DND-41 (cell line): ENCODE measurements around the gene SMIM5.

Source experiments
- ATAC-seq: fragments of 200-7000 bp; cut with Tn5 transposase; 3 replicates; pipeline ENCODE4 v1.9.1; 2021; ENCODE audit warnings: low read depth; ENCODE audit not compliant: insufficient read depth
- DNase-seq: peaks from one replicate; pipeline ENCODE4 v3.0.0-alpha.2; 2020
- H2AFZ ChIP-seq: 2 replicates; pipeline ENCODE4 v1.6.0; 2012; ENCODE audit warnings: low read depth, low read length
- H3K27ac ChIP-seq: 2 replicates; pipeline ENCODE4 v1.5.1; 2012; ENCODE audit warnings: low read length, inconsistent platforms
- H3K27me3 ChIP-seq: fragments of 200-600 bp; sonication (generic); 2 replicates; pipeline ENCODE4 v1.6.0; 2012; ENCODE audit warnings: low read length, mild to moderate bottlenecking, inconsistent platforms; ENCODE audit not compliant: insufficient read depth, poor library complexity
- H3K36me3 ChIP-seq: 2 replicates; pipeline ENCODE4 v1.5.1; 2012; ENCODE audit warnings: low read length, inconsistent platforms; ENCODE audit not compliant: insufficient read depth
- H3K4me1 ChIP-seq: 2 replicates; pipeline ENCODE4 v1.5.1; 2012; ENCODE audit warnings: mild to moderate bottlenecking, low read length; ENCODE audit not compliant: insufficient read depth
- H3K4me2 ChIP-seq: 2 replicates; pipeline ENCODE4 v1.6.0; 2012; ENCODE audit warnings: mild to moderate bottlenecking, moderate library complexity, low read length, inconsistent platforms; ENCODE audit not compliant: insufficient read depth
- H3K4me3 ChIP-seq, 2 experiments: fragments of 200-600 bp in 1 of 2; shearing (Covaris generic) in 1 of 2; 2 replicates each; pipeline ENCODE4 v1.5.1; 2012 to 2016; ENCODE audit warnings: inconsistent platforms in 2 of 2, low read length in 2 of 2, mild to moderate bottlenecking in 2 of 2, low read depth in 1 of 2, moderate library complexity in 1 of 2
- H3K79me2 ChIP-seq: 2 replicates; pipeline ENCODE4 v1.6.0; 2012; ENCODE audit warnings: low read length, inconsistent platforms; ENCODE audit not compliant: insufficient read depth
- H3K9ac ChIP-seq: 2 replicates; pipeline ENCODE4 v1.6.0; 2012; ENCODE audit warnings: low read depth, mild to moderate bottlenecking, inconsistent platforms, low read length, moderate library complexity
- H3K9me3 ChIP-seq: 2 replicates; pipeline ENCODE4 v1.5.1; 2012; ENCODE audit warnings: low read length, moderate library complexity, mild to moderate bottlenecking, inconsistent platforms; ENCODE audit not compliant: insufficient read depth, severe bottlenecking
- H4K20me1 ChIP-seq: 2 replicates; pipeline ENCODE4 v1.6.0; 2012; ENCODE audit warnings: low read length; ENCODE audit not compliant: insufficient read depth
- EZH2 ChIP-seq: IDR thresholded peaks from 3 replicates; pipeline ENCODE4 v1.6.1; 2012; ENCODE audit warnings: borderline replicate concordance, low read depth, mild to moderate bottlenecking, moderate library complexity, low read length, inconsistent platforms; ENCODE audit not compliant: severe bottlenecking
- TF ChIP-seq, protein P1 (sequence below): IDR thresholded peaks from 2 replicates; pipeline ENCODE4 v1.5.1; 2012; ENCODE audit warnings: borderline replicate concordance, low read length, moderate library complexity, mild to moderate bottlenecking; ENCODE audit not compliant: poor library complexity, severe bottlenecking; ENCODE audit errors: extremely low read depth

SMIM5 gene

DNA sequence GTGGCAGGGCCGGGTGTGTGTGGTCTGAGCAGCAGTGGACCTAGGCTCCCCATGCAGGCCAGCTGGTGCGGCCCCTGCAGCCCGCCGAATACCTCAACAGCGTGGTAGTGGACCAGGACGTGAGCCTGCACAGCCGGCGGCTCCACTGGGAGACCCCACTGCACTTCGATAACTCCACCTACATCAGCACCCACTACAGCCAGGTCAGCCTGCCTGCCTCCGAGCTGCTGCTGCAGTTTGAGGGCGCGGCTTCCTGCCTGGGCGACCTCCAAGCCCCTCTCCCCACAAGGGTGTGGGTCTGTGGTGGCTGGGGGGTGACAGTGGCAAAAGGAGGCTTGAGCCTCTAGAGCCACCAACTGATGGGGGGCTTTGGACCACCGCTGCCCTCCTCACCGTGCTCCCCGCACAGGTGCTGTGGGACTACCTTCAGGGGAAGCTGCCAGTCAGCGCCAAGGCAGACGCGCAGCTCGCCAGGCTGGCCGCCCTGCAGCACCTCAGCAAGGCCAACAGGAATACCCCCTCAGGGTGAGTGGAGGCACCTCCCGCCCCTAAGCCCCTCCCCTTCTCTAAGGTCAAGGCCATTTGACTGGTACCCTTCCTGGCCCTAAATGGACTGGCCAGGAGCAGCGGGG lies 8.4 kb upstream of the SMIM5 start:
- Histone ChIP-seq H3K4me1 (no peaks in the 10 kb centered on the region), H4K20me1 (0 out of 2 replicates have a peak, but pooled peaks cover 7% of the 10 kb centered on the region), H3K27me3 (no peaks in the 10 kb centered on the region), H3K9me3 (no peaks in the 10 kb centered on the region), H2AFZ (no peak overlapping the region), H3K36me3 (peaks cover 11% of the 10 kb centered on the region), H3K4me3 (no peak overlapping the region), H3K9ac (no peak overlapping the region), H3K79me2 (no peaks in the 10 kb centered on the region), H3K27ac (no peak overlapping the region), H3K4me2 (no peak overlapping the region)
- ATAC-seq (no peak), DNase-seq (no peak)
- TF ChIP-seq, protein P1, sequence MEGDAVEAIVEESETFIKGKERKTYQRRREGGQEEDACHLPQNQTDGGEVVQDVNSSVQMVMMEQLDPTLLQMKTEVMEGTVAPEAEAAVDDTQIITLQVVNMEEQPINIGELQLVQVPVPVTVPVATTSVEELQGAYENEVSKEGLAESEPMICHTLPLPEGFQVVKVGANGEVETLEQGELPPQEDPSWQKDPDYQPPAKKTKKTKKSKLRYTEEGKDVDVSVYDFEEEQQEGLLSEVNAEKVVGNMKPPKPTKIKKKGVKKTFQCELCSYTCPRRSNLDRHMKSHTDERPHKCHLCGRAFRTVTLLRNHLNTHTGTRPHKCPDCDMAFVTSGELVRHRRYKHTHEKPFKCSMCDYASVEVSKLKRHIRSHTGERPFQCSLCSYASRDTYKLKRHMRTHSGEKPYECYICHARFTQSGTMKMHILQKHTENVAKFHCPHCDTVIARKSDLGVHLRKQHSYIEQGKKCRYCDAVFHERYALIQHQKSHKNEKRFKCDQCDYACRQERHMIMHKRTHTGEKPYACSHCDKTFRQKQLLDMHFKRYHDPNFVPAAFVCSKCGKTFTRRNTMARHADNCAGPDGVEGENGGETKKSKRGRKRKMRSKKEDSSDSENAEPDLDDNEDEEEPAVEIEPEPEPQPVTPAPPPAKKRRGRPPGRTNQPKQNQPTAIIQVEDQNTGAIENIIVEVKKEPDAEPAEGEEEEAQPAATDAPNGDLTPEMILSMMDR = no peak
- TF ChIP-seq EZH2 = no peak

DNA sequence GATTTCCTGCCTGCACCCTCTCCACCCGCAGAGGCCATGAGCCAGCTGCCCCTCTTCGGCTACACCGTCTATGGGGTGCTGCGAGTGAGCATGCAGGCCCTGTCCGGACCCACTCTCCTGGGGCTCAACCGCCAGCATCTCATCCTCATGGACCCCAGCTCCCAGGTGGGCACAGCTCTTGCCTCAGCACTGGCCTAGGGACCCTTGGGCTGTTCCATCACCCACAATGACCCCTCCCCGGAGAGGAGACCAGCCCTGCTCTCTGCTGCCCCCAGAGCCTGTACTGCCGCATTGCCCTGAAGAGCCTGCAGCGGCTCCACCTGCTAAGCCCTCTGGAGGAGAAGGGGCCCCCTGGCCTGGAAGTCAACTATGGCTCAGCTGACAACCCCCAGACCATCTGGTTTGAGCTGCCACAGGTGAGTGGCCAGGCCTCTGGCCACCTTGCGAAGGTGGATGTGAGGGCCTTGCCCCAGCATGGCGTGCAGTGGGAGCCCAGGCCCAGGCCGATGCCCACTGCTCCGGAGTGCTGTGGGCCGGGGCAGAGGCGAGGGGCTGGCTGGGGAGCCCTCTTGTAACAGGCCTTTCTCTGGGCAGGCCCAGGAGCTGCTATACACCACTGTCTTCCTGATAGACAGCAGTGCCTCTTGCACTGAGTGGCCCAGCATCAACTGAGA lies 7.3 kb upstream of the SMIM5 start:
- Histone ChIP-seq H2AFZ (no peak overlapping the region), H3K27ac (no peak overlapping the region), H3K27me3 (no peaks in the 10 kb centered on the region), H3K36me3 (peaks cover 18% of the 10 kb centered on the region), H3K79me2 (no peaks in the 10 kb centered on the region), H3K4me2 (no peak overlapping the region), H3K9me3 (no peaks in the 10 kb centered on the region), H4K20me1 (0 out of 2 replicates have a peak, but pooled peaks cover 5% of the 10 kb centered on the region), H3K4me1 (no peaks in the 10 kb centered on the region), H3K4me3 (no peak overlapping the region), H3K9ac (no peak overlapping the region)
- no peak for TF ChIP-seq EZH2
- TF ChIP-seq, protein P1 = peak; percentile 79
- ATAC-seq = peak; percentile 83
- peak; percentile 59 for DNase-seq

DNA sequence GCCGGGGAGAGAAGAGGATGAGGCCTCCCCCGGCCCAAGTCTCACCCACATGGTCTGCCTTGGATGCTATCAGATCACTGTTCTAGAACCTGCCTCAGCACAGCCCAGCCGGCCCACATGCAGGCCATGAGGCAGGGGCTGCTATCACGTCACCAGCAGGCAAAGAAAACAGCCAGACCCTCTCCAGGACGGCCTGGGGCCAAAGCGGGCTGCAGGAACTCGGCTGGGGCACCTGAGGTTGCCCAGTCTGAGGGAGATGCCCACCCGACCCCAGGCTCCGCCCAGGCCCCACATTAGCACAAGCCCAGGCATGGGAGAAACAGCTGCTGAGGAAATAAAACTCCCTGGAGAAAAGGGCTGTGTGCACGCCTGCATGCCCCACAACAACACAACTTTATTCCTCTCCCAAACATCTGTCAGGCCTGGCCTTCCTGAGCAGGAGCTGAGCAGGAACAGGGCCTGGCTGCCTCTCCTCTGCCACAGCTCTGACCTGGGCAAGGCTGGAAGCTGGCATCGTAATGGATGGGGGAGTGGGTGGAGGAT lies 6.7 kb upstream of the SMIM5 start:
- Histone ChIP-seq H3K9ac (no peak overlapping the region), H3K9me3 (no peaks in the 10 kb centered on the region), H3K4me1 (no peaks in the 10 kb centered on the region), H3K4me2 (no peak overlapping the region), H2AFZ (no peak overlapping the region), H3K79me2 (no peaks in the 10 kb centered on the region), H3K27me3 (no peaks in the 10 kb centered on the region), H3K36me3 (peaks cover 22% of the 10 kb centered on the region), H3K4me3 (no peak overlapping the region), H4K20me1 (0 out of 2 replicates have a peak, but pooled peaks cover 5% of the 10 kb centered on the region), H3K27ac (no peak overlapping the region)
- no peak for ATAC-seq
- DNase-seq = no peak
- no peak for TF ChIP-seq EZH2
- TF ChIP-seq, protein P1 = no peak
